HG03442 (cell line): ENCODE results near the gene FANCE.

Source experiments
- ATAC-seq: cut with Tn5 transposase; IDR thresholded peaks from one replicate; pipeline ENCODE4 v1.9.1; 2021; ENCODE audit warnings: mild to moderate bottlenecking, moderate library complexity; ENCODE audit not compliant: unreplicated experiment

The FANCE gene

GRCh38 chr6:35465646-35466045 is 13.5 kb downstream of the FANCE start:
- ATAC-seq, result no peak

GRCh38 chr6:35468181-35468979 is 16.2 kb downstream of the FANCE start, which contains the start of gene RPL10A:
TSS of gene RPL10A (plus strand) at chr6:35468401. CDS start at chr6:35468435, 34 bp downstream.
- ATAC-seq, result peak; percentile 76

GRCh38 chr6:35468980-35469750 is 17.0 kb downstream of the FANCE start:
- ATAC-seq, result no peak

- ATAC-seq, result no peak
These were observed 17.9 kb downstream of the FANCE start for GRCh38 chr6:35469751-35470662.

GRCh38 chr6:35470663-35471120 is 18.6 kb downstream of the FANCE start:
- ATAC-seq, result no peak

GRCh38 chr6:35471836-35472345 is 19.8 kb downstream of the FANCE start:
- ATAC-seq, result no peak

GRCh38 chr6:35473075-35473849 is 21.1 kb downstream of the FANCE start:
- ATAC-seq, result no peak

GRCh38 chr6:35473850-35474130 is 21.7 kb downstream of the FANCE start:
- ATAC-seq, result no peak

GRCh38 chr6:35474131-35474941 is 22.2 kb downstream of the FANCE start:
- no peak for ATAC-seq

- no peak for ATAC-seq
These were observed 22.9 kb downstream of the FANCE start for GRCh38 chr6:35474942-35475570.

- ATAC-seq, result no peak
These were observed 23.4 kb downstream of the FANCE start for GRCh38 chr6:35475573-35475972.

GRCh38 chr6:35476004-35476403 is 23.9 kb downstream of the FANCE start:
- ATAC-seq, result no peak

- ATAC-seq, result no peak
These were observed 24.9 kb downstream of the FANCE start for GRCh38 chr6:35477028-35477427.

GRCh38 chr6:35477551-35478179 is 25.5 kb downstream of the FANCE start:
- no peak for ATAC-seq

GRCh38 chr6:35478259-35478658 is 26.1 kb downstream of the FANCE start:
- no peak for ATAC-seq

- ATAC-seq, result no peak
These were observed 28.0 kb downstream of the FANCE start for GRCh38 chr6:35480176-35480575.

- no peak for ATAC-seq
These were observed 29.1 kb downstream of the FANCE start for GRCh38 chr6:35481226-35481625.

- no peak for ATAC-seq
These were observed 30.9 kb downstream of the FANCE start for GRCh38 chr6:35483062-35483461.
